Liver (tissue), 3 donors: Measurements from ENCODE around the gene XK.

Experiments
- ATF3 ChIP-seq: IDR thresholded peaks from 2 replicates; pipeline ENCODE4 v1.6.1; 2016; ENCODE audit warnings: antibody characterized with exemption
- CTCF ChIP-seq: fragments of 150-350 bp; IDR thresholded peaks from 2 replicates; pipeline ENCODE4 v1.5.1; 2017; ENCODE audit warnings: improper control_type of control experiment, low read depth, low read length; ENCODE audit not compliant: missing input control
- EGR1 ChIP-seq, 2 donors: IDR thresholded peaks; 2 replicates each; pipeline ENCODE4 v1.6.1; 2016 to 2018; ENCODE audit warnings: antibody characterized with exemption in 2 of 2, low read depth in 2 of 2
- GABPA ChIP-seq, 2 donors: IDR thresholded peaks in 1 of 2; conservative IDR thresholded peaks in 1 of 2; 2 replicates each; pipeline ENCODE4 v1.6.1; 2016; ENCODE audit warnings: antibody characterized with exemption in 2 of 2, mild to moderate bottlenecking in 1 of 2, moderate library complexity in 1 of 2
- HNF4A ChIP-seq, 2 donors: conservative IDR thresholded peaks; 2 replicates each; pipeline ENCODE4 v1.6.1; 2016; ENCODE audit warnings: antibody characterized with exemption in 2 of 2, mild to moderate bottlenecking in 2 of 2
- MAX ChIP-seq: IDR thresholded peaks from 2 replicates; pipeline ENCODE4 v1.6.1; 2016; ENCODE audit warnings: antibody characterized with exemption
- RAD21 ChIP-seq, 2 donors: IDR thresholded peaks; 2 replicates each; pipeline ENCODE4 v1.6.1; 2016; ENCODE audit warnings: antibody characterized with exemption in 2 of 2, mild to moderate bottlenecking in 2 of 2
- YY1 ChIP-seq: IDR thresholded peaks from 2 replicates; pipeline ENCODE4 v1.6.1; 2016; ENCODE audit warnings: antibody characterized with exemption, mild to moderate bottlenecking
- donor health status: healthy.
- donor health status: healthy.

- TF ChIP-seq MAX (no peak), CTCF (no peak), RAD21 (IDR thresholded peaks at IDR 0.05) (no peak), GABPA (IDR thresholded peaks at IDR 0.05 in 1 of 2, conservative IDR thresholded peaks at IDR 0.05 in 1 of 2) (no peak), HNF4A (conservative IDR thresholded peaks at IDR 0.05) (no peak), EGR1 (IDR thresholded peaks at IDR 0.05; ENCODE audit: low read depth in 2 of 2) (no peak), YY1 (no peak), ATF3 (no peak)
Measured at GRCh38 chrX:37677765-37678164, 7.8 kb upstream of the XK start.
